SK-N-MC (cell line): Measurements from ENCODE around the gene ACLY.

Experiments used
- FOXP2 ChIP-seq: optimal IDR thresholded peaks from 2 replicates; pipeline ENCODE3; 2011; ENCODE audit warnings: mild to moderate bottlenecking, moderate library complexity; ENCODE audit not compliant: insufficient read depth; ENCODE audit errors: extremely low read length, control extremely low read depth
- POLR2AphosphoS5 ChIP-seq: IDR thresholded peaks from 2 replicates; pipeline ENCODE4 v1.6.1; 2012; ENCODE audit warnings: mild to moderate bottlenecking, low read depth, low read length, borderline replicate concordance

- TF ChIP-seq POLR2AphosphoS5 (no peak), FOXP2 (no peak)
These were observed 43.4 kb upstream of the ACLY start for GRCh38 chr17:41962111-41962510.
